DOHH2 (cell line): ENCODE measurements around the gene GRID2.

Source experiments
- H3F3A ChIP-seq: fragments of 200-600 bp; sonication (generic), shearing (Covaris generic); 2 replicates; pipeline ENCODE4 v1.6.0; 2016; ENCODE audit warnings: antibody characterized with exemption, mild to moderate bottlenecking; ENCODE audit not compliant: control insufficient read depth, insufficient read depth
- H3K27ac ChIP-seq: fragments of 200-600 bp; sonication (generic); 2 replicates; pipeline ENCODE4 v1.5.1; 2014; ENCODE audit warnings: low read depth, mild to moderate bottlenecking, low read length, moderate library complexity
- H3K27me3 ChIP-seq: fragments of 200-600 bp; sonication (generic); 2 replicates; pipeline ENCODE4 v1.6.1; 2014; ENCODE audit warnings: mild to moderate bottlenecking, low read length, mixed read lengths; ENCODE audit not compliant: control insufficient read depth
- H3K36me3 ChIP-seq: fragments of 200-600 bp; sonication (generic); 2 replicates; pipeline ENCODE4 v1.6.1; 2014; ENCODE audit warnings: mild to moderate bottlenecking, low read length, moderate library complexity, mixed read lengths; ENCODE audit not compliant: control insufficient read depth
- H3K4me1 ChIP-seq: fragments of 200-600 bp; sonication (generic); 2 replicates; pipeline ENCODE4 v1.6.1; 2014; ENCODE audit warnings: mild to moderate bottlenecking, low read length, mixed read lengths; ENCODE audit not compliant: control insufficient read depth
- H3K4me2 ChIP-seq: fragments of 200-600 bp; sonication (generic); 2 replicates; pipeline ENCODE4 v1.6.0; 2014; ENCODE audit warnings: mild to moderate bottlenecking, low read length, moderate library complexity
- H3K4me3 ChIP-seq: fragments of 200-600 bp; sonication (generic); 2 replicates; pipeline ENCODE4 v1.5.1; 2014; ENCODE audit warnings: mild to moderate bottlenecking, low read length, mixed read lengths
- H3K79me2 ChIP-seq: fragments of 200-600 bp; sonication (generic); 2 replicates; pipeline ENCODE4 v1.6.1; 2014; ENCODE audit warnings: mild to moderate bottlenecking, low read length, mixed read lengths; ENCODE audit not compliant: control insufficient read depth
- H3K9me2 ChIP-seq: fragments of 200-600 bp; sonication (generic); replicated peaks from 2 replicates; pipeline ENCODE4 v1.6.1; 2014; ENCODE audit warnings: mild to moderate bottlenecking, low read length, mixed read lengths; ENCODE audit not compliant: control insufficient read depth
- H3K9me3 ChIP-seq: fragments of 200-600 bp; sonication (generic); 2 replicates; pipeline ENCODE4 v1.6.1; 2014; ENCODE audit warnings: antibody characterized with exemption, low read length, mixed read lengths; ENCODE audit not compliant: control insufficient read depth, insufficient read depth
- H4K20me1 ChIP-seq: fragments of 200-600 bp; sonication (generic); 2 replicates; pipeline ENCODE4 v1.6.0; 2014; ENCODE audit warnings: low read depth, mild to moderate bottlenecking, antibody characterized with exemption, low read length, moderate library complexity; ENCODE audit not compliant: control insufficient read depth, insufficient read depth
- EZH2phosphoT487 ChIP-seq: fragments of 200-600 bp; sonication (generic); IDR thresholded peaks from 2 replicates; pipeline ENCODE4 v1.6.1; 2017; ENCODE audit warnings: borderline replicate concordance, mild to moderate bottlenecking, antibody characterized with exemption, low read length, moderate library complexity, mixed read lengths
- TF ChIP-seq, protein P1 (sequence below): fragments of 200-600 bp; sonication (generic); IDR thresholded peaks from one replicate; pipeline ENCODE4 v1.5.1; 2014; ENCODE audit warnings: antibody characterized with exemption, mild to moderate bottlenecking, low read depth, low read length; ENCODE audit not compliant: poor library complexity, severe bottlenecking

The GRID2 gene

DNA sequence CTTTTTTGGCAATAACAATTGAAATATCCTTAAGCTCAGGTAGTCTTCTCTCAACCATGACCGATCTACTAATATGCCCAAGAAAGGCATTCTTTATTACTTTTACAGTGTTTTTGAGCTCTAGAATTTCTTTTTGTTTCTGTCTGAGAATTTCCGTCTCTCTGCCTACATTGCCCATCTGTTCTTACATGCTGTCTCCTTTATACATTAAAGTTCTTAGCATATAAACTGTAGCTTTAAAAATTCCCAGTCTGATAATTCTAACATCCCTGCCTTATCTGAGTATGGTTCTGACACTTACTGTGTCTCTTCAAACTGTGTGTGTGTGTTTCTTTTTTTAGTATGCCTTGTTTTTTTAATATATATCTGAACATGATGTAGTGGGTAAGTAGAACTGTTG lies 658.1 kb downstream of the GRID2 start:
- Histone ChIP-seq H3K36me3 (no peaks in the 10 kb centered on the region), H3F3A (no peaks in the 10 kb centered on the region)

DNA sequence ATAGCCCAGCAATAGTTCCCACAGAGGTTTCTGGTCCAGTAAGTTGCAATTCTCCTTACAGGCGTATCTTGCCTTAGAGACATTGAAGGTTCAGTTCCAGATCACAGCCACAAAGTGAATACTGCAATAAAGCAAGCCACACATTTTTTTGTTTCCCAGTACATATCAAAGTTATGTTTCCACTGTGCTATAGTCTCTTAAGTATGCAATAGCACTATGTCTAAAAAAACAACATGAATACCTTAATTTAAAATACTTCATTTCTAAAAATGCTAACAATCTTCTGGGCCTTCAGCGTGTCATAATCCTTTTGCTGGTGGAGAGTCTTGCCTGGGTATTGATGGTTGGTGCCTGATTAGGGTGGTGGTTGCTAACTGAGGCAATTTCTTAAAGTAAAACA lies 659.1 kb downstream of the GRID2 start:
- Histone ChIP-seq H3K4me2 (no peak overlapping the region), H3K9me2 (no peaks in the 10 kb centered on the region; the same call in 1 of the 2 replicates), H3F3A (no peaks in the 10 kb centered on the region), H3K4me1 (no peaks in the 10 kb centered on the region), H3K27me3 (no peaks in the 10 kb centered on the region), H3K4me3 (no peak overlapping the region), H3K36me3 (no peaks in the 10 kb centered on the region), H3K27ac (no peak overlapping the region), H3K9me3 (no peaks in the 10 kb centered on the region), H3K79me2 (no peaks in the 10 kb centered on the region), H4K20me1 (no peaks in the 10 kb centered on the region)
- TF ChIP-seq EZH2phosphoT487: no peak
- TF ChIP-seq, protein P1, sequence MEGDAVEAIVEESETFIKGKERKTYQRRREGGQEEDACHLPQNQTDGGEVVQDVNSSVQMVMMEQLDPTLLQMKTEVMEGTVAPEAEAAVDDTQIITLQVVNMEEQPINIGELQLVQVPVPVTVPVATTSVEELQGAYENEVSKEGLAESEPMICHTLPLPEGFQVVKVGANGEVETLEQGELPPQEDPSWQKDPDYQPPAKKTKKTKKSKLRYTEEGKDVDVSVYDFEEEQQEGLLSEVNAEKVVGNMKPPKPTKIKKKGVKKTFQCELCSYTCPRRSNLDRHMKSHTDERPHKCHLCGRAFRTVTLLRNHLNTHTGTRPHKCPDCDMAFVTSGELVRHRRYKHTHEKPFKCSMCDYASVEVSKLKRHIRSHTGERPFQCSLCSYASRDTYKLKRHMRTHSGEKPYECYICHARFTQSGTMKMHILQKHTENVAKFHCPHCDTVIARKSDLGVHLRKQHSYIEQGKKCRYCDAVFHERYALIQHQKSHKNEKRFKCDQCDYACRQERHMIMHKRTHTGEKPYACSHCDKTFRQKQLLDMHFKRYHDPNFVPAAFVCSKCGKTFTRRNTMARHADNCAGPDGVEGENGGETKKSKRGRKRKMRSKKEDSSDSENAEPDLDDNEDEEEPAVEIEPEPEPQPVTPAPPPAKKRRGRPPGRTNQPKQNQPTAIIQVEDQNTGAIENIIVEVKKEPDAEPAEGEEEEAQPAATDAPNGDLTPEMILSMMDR: no peak

More for the DNA sequence above, 658.1 kb downstream of the GRID2 start:
- no peaks in the 10 kb centered on the region for H3K9me3 ChIP-seq
- H4K20me1 ChIP-seq: no peaks in the 10 kb centered on the region
- no peak for TF ChIP-seq EZH2phosphoT487
- TF ChIP-seq, protein P1: no peak
- H3K9me2 ChIP-seq: no peaks in the 10 kb centered on the region; the same call in 1 of the 2 replicates
- H3K27me3 ChIP-seq: no peaks in the 10 kb centered on the region
- no peak overlapping the region for H3K4me2 ChIP-seq
- H3K4me3 ChIP-seq: no peak overlapping the region
- no peaks in the 10 kb centered on the region for H3K4me1 ChIP-seq
- H3K79me2 ChIP-seq: no peaks in the 10 kb centered on the region
- H3K27ac ChIP-seq: no peak overlapping the region

DNA sequence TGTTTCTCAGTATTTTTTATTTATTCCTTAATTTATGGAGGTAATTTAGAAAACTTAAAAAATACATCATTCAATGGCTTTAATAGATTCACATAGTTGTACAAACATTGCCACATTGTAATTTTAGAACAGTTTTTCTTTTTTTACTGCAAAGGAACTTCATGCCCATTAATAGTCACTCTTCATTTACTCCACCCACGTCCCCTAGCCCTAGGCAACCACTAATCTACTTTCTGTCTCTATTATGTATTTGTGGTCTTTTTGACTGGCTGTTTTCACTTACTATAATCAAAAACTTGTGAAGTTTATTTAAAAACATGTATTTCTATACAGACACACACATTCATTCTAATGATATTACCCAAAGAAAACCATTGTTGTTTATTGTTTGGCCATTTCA lies 664.8 kb downstream of the GRID2 start:
- no peaks in the 10 kb centered on the region for H3K79me2 ChIP-seq
- H3K4me1 ChIP-seq: no peaks in the 10 kb centered on the region
- no peaks in the 10 kb centered on the region for H4K20me1 ChIP-seq
- no peaks in the 10 kb centered on the region for H3K27me3 ChIP-seq
- H3K9me3 ChIP-seq: no peaks in the 10 kb centered on the region
- no peak overlapping the region for H3K4me2 ChIP-seq
- H3K9me2 ChIP-seq: no peaks in the 10 kb centered on the region
- no peaks in the 10 kb centered on the region for H3K36me3 ChIP-seq
- no peak for TF ChIP-seq EZH2phosphoT487
- TF ChIP-seq, protein P1: no peak
- no peaks in the 10 kb centered on the region for H3F3A ChIP-seq
- no peak overlapping the region for H3K4me3 ChIP-seq
- no peak overlapping the region for H3K27ac ChIP-seq

DNA sequence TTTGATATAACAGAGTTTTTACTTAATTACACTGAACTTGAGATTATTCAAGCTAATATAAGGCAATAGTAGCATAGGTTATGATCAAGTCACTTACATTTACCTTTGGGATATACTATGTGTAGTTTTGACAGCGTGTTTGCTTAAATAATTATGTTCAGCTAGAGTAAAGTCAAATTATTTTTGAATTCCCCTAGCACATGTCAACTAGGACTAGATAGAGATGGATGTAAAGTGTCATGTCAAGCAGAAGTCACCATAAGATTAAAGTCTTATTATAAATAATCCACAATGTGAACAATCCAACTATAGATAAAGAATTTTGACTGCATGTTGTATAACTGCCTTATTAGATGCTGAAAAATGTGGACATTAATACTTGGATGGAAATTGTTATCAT lies 665.2 kb downstream of the GRID2 start:
- Histone ChIP-seq H3F3A (no peaks in the 10 kb centered on the region), H3K27me3 (no peaks in the 10 kb centered on the region), H3K9me3 (no peaks in the 10 kb centered on the region), H3K9me2 (no peaks in the 10 kb centered on the region), H4K20me1 (no peaks in the 10 kb centered on the region), H3K4me1 (no peaks in the 10 kb centered on the region), H3K4me2 (no peak overlapping the region), H3K4me3 (no peak overlapping the region), H3K36me3 (no peaks in the 10 kb centered on the region), H3K79me2 (no peaks in the 10 kb centered on the region), H3K27ac (no peak overlapping the region)
- TF ChIP-seq, protein P1: no peak
- TF ChIP-seq EZH2phosphoT487: no peak
